AG09309 (cell line): ENCODE measurements around the gene CYP4F12.
"Not testable (repeated sequence)": the region's sequence is repeated elsewhere in the genome, so short reads cannot be mapped to it uniquely, and the experiment has no call there.

Source experiments
- DNase-seq: peaks from one replicate; pipeline ENCODE4 v3.0.0-alpha.2; 2010; ENCODE audit warnings: low read depth
- H3K4me3 ChIP-seq: 2 replicates; pipeline ENCODE4 v1.5.1; 2011; ENCODE audit warnings: mild to moderate bottlenecking, low read depth, low read length, moderate library complexity; ENCODE audit not compliant: control insufficient read depth
- CTCF ChIP-seq: IDR thresholded peaks from 2 replicates; pipeline ENCODE4 v1.5.1; 2011; ENCODE audit warnings: mild to moderate bottlenecking, low read depth, low read length, inconsistent platforms; ENCODE audit not compliant: insufficient read depth, control insufficient read depth; ENCODE audit errors: missing control alignments

The CYP4F12 gene

GRCh38 chr19:15675560-15675959, 2.7 kb downstream of the CYP4F12 start:
- no peak for TF ChIP-seq CTCF
- no peak overlapping the region for H3K4me3 ChIP-seq
- DNase-seq: no peak

- no peak for DNase-seq
- no peak overlapping the region for H3K4me3 ChIP-seq
- no peak for TF ChIP-seq CTCF
Measured at GRCh38 chr19:15679089-15679488, 6.2 kb downstream of the CYP4F12 start.

GRCh38 chr19:15679865-15680264, 7.0 kb downstream of the CYP4F12 start:
- DNase-seq, H3K4me3 ChIP-seq: not testable (repeated sequence)

- TF ChIP-seq CTCF: no peak
- DNase-seq: no peak
- no peak overlapping the region for H3K4me3 ChIP-seq
Measured at GRCh38 chr19:15680478-15681322, 7.8 kb downstream of the CYP4F12 start.

GRCh38 chr19:15683411-15683810, 10.5 kb downstream of the CYP4F12 start:
- no peak for TF ChIP-seq CTCF
- DNase-seq: no peak
- no peak overlapping the region for H3K4me3 ChIP-seq

- no peak for TF ChIP-seq CTCF
- no peak for DNase-seq
Measured at GRCh38 chr19:15684828-15685227, 11.9 kb downstream of the CYP4F12 start.

GRCh38 chr19:15696654-15697194, 23.8 kb downstream of the CYP4F12 start:
- no peak for TF ChIP-seq CTCF
- no peak for DNase-seq
- no peak overlapping the region for H3K4me3 ChIP-seq

More at GRCh38 chr19:15684828-15685227, 11.9 kb downstream of the CYP4F12 start:
- H3K4me3 ChIP-seq: no peak overlapping the region
